ENCODE data around the gene CYP26B1. TPM values are rescaled to one million over a fixed set of nuclear protein-coding genes. Genes with fewer than 3 reads are reported as not detected.
"Not testable (repeated sequence)": the region's sequence is repeated elsewhere in the genome, so short reads cannot be mapped to it uniquely, and the experiment has no call there.

CYP26B1 gene
- total RNA-seq, 1 experiment from 2014 or later, result 1.9 TPM

DNA sequence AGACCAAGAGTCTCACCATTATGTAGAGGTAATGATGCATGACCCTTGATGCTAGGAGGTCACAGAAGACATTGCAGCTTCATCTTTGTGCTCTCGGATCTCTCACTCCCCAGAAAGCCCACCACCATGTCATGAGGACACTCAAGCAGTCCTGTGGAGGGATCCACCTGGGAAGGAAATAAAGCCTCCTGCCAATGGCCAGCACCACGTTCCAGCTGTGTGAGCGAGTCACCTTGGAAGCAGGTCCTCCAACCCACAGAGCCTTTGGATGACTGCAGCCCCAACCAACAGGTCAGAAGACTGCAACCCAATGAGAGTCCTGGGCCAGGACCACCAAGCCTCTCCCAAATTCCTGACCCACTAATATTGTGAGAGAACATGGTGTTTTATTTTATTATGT is 38.4 kb downstream of the CYP26B1 start:
- no peak for DNase-seq (ENCODE audit: low read depth)

GRCh38 chr2:72108121-72108520 is 39.5 kb downstream of the CYP26B1 start:
- DNase-seq (ENCODE audit: low read depth), result no peak

- DNase-seq (ENCODE audit: low read depth), result no peak
Observed at GRCh38 chr2:72106978-72107377, 40.7 kb downstream of the CYP26B1 start.

- no peak for DNase-seq (ENCODE audit: low read depth)
Observed at GRCh38 chr2:72104821-72105588, 42.7 kb downstream of the CYP26B1 start.

- DNase-seq (ENCODE audit: low read depth), result no peak
Observed at GRCh38 chr2:72103690-72104089, 44.0 kb downstream of the CYP26B1 start.

DNA sequence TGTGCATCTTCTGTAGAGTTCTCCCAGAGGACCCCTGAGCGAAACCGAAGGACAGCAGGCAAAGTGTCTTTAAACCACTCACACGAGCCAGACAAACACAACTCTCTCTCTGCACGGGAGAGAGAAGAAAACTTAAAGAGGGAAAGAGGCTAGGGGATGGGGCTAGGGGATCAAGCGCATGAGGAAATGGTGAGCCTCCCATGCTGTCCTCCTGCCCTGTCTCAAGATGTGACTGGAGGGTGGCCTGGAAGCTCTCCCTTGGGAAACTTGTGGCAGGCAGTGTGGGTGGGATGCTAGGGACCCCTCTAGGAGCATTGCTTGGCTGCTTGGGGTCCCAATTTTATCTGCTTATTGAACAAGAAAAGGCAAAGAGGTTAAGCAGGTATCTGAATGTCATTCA is 44.5 kb downstream of the CYP26B1 start:
- no peak for DNase-seq (ENCODE audit: low read depth)

- no peak for DNase-seq (ENCODE audit: low read depth)
Observed at GRCh38 chr2:72098935-72099334, 48.7 kb downstream of the CYP26B1 start.

- no peak for DNase-seq (ENCODE audit: low read depth)
Observed at GRCh38 chr2:72097276-72097675, 50.4 kb downstream of the CYP26B1 start.

DNA sequence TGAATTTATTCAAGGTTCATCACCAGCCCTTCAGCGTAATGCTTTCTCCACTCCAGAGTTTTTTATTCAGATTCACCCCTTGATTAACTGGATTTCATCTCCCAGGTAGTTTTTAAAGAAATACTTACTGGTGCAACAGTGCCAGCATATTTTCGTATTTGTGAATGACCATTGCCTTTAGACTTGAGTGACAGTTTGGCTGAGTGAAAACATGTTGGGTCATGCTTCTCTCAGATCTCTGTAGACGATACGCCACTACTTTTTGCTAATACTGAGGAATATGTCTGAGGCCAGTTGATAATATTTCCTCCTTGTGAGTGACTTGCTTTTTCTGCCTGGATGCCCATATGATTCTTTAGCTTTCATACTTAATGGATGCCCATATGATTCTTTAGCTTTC is 51.5 kb downstream of the CYP26B1 start:
- DNase-seq (ENCODE audit: low read depth), result no peak

- no peak for DNase-seq (ENCODE audit: low read depth)
Observed at GRCh38 chr2:72095364-72095763, 52.3 kb downstream of the CYP26B1 start.

GRCh38 chr2:72094701-72095100 is 53.0 kb downstream of the CYP26B1 start:
- no peak for DNase-seq (ENCODE audit: low read depth)

- DNase-seq (ENCODE audit: low read depth), result no peak
Observed at GRCh38 chr2:72092111-72092510, 55.6 kb downstream of the CYP26B1 start.

DNA sequence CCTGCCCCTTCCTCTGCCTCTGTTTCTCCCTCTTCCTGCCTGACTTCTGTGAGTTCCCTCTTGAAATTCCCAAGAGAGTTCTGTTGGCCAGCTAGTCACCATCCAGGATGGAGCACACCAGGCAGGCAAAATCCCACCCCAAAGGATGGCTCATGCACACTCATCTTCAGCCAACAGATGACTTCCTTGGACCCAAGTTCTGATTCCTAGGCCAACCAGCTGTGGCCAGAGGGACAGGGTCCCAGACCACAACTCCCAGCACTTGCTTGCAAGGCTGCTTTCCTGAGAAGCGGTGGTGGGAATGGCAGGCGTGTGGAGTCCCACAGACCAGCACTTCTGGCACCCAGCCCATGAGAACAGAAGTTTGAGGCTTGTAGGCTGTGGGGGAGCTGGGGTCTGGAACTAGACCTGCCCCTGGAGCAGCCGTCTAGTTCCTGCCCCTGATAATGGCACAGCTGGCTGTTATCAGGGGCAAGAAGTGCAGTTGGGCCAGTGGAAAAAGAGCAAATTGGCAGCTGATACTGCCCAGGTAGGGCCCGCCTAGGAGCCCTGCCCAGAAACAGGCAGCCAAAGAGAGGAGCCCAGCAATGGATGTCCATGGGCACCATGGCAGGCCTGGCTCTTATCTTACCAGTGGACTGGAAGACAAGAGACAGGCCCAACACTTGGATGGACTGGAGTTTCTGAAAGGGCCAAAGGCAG is 56.7 kb downstream of the CYP26B1 start:
- DNase-seq (ENCODE audit: low read depth), result no peak

DNA sequence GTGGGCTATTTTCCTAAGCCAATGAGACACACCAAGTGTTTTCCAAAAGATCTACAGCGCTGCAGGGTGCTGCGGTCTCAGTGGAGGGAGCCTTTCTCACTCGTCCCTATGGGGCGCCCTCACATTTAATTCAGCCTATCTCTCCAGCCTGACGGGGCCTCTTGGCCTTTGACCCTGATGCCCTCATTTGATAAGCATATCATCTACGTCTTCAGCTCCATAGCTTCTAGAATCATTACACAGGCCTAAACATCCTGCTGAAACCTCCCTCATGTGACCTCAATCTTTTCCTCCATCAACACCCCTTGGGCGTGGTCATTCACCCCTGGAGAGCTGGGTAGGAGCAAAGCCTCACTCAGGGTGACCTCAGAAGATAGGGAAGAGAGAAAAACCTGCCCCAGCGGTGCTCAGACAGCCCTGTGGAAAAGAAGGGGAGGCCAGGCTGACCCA is 57.4 kb downstream of the CYP26B1 start:
- DNase-seq (ENCODE audit: low read depth), result no peak

GRCh38 chr2:72089537-72089936 is 58.1 kb downstream of the CYP26B1 start:
- DNase-seq (ENCODE audit: low read depth), result no peak

DNA sequence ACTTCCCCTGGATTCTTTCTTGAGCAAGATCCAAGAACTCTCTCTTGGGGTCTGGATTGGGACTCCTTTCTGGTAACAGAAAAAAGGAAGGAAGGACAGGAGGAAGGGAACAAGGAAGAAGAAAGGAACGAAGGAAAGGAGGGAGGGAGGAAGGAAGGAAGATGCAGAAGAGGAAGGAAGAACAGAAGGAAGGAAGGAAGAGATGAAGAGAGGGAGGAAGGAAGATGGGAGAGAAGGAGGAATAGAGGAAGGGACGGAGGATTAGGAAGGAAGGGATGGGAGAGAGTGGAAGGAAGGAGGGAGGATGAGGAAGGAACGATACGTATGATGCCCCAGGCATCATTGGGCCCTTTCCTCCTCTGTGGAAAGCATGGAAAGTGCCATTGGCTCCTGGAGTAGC is 58.6 kb downstream of the CYP26B1 start:
- DNase-seq (ENCODE audit: low read depth), result no peak

DNA sequence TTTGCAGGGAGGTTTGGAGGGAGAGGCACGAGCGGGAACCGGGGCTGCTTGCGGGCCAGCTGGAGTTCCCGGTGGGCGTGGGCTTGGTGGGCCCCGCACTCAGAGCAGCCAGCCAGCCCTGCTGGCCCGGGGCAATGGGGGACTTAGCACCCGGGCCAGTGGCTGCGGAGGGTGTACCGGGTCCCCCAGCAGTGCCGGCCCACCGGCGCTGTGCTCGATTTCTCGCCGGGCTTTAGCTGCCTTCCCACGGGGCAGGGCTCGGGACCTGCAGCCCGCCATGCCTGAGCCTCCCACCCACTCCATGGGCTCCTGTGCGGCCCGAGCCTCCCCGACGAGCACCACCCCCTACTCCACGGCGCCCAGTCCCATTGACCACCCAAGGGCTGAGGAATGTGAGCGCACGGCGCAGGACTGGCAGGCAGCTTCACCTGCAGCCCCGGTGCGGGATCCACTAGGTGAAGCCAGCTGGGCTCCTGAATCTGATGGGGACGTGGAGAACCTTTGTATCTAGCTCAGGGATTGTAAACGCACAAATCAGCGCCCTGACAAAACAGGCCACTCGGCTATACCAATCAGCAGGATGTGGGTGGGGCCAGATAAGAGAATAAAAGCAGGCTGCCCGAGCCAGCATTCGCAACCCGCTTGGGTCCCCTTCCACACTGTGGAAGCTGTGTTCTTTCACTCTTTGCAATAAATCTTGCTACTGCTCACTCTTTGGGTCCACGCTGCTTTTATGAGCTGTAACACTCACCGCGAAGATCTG is 60.6 kb downstream of the CYP26B1 start:
- not testable (repeated sequence) for DNase-seq (ENCODE audit: low read depth)

DNA sequence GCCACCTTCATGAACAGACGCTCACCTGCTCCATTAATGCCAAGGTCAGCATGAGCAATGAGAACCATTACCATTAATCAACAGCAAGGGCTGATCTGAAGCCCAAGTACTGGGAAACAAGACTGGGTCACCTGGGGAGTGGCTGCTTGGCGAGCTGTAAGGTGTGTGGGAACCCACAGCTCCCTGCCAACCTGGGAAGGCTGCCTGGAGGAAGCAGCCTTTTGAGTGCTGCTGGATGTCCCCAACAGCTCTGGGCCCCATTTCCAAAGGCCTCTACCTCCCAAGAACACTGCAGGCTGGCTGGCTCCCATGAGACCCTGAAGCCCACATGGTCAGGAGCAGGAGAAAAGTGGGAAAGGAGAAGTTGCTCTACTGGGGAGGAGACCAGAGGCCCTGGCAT is 62.1 kb downstream of the CYP26B1 start:
- no peak for DNase-seq (ENCODE audit: low read depth)

DNA sequence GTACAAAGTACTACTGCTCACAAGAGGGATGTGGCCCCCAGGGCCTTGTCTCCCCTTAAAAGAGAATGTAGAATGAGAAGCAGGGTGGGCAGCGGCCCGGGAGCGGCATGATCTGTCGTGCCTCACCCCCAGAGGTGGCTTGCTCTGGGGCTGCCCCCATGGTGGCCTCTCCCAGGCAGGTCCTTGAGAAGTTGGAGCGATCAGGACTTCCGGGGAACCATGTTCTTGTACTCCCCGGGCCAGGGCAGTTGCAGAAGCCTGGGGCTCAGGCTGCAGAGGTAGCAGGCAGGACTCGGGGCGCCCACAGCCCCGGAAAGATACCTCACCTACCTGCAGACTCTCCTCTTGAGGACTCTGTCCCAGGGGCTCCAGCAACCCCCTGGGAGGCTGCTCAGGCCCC is 62.6 kb downstream of the CYP26B1 start:
- no peak for DNase-seq (ENCODE audit: low read depth)

DNA sequence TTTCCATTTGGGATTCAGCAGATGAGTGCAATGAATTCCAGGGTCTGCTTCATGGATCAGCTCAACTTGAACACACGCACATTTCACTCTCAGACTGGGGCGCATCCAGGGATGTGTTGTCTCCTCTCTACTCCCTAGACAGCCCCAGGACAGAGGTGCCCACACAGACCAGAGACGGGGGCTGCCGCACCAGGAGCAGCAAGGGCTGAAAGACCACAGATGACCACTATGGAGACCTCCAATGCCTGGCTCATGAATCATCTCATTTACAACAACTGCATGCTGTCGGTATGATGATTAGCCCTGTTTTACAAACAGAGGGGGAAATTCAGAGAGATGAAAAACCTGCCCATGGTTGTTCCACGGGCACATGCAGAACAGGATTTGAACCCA is 63.1 kb downstream of the CYP26B1 start:
- no peak for DNase-seq (ENCODE audit: low read depth)

DNA sequence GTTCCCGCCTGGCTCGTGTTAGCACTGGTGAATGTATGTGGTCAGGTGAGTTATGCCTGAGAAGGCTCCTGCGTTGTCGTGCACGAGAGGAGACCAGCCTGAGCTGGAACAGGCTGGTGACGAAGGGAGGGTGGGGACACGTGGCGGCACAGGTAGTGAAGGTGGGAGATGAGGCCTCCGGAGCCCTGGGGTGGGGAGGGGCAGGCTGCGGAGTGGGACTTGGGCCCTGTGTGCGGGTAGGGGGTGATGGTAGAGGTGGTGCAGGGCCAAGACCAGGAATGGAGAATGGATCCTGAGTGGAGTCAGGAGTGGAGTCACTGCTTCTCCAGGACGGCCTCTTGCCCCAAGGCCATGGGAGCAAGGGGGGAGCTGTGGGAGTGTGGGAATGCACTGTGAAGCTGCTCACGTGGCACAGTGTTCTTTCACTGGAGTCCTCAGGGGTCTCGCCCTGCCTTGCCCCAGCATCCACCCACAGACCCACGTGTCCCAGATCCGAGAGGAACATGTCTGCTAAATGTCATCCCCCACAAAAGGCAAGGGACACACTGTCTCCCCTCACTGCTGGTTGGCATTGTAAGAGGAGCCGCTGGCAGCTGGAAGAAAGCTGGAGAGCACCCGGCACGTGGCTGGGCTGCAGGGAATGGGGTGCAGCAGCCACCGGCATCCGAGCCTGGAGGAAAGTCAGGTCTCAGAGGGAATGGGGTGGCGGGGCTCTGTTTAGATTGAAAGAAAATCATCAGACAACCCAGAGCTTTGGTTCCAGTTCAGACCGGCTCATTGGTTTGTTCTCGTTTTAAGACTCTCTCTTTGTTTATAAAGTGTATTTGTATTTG is 63.7 kb downstream of the CYP26B1 start:
- DNase-seq (ENCODE audit: low read depth), result no peak

GRCh38 chr2:72082887-72083286 is 64.8 kb downstream of the CYP26B1 start:
- no peak for DNase-seq (ENCODE audit: low read depth)
